ENCODE results near the gene KLF3. TPM values are rescaled to one million over a fixed set of nuclear protein-coding genes. Genes with fewer than 3 reads are reported as not detected.

Gene KLF3
- total RNA-seq, 1 experiment from 2014 or later, result 29.0 TPM

GRCh38 chr4:38661371-38661770, 2.6 kb upstream of the KLF3 start:
- H3K23me2 ChIP-seq (ENCODE audit: insufficient read length, low read depth, low read length, poor library complexity, severe bottlenecking), result peaks cover 10% of the 10 kb centered on the region
- no peak overlapping the region for H2BK12ac ChIP-seq (ENCODE audit: insufficient read length, low read depth, low read length)
- no peaks in the 10 kb centered on the region for H4K20me1 ChIP-seq (ENCODE audit: control insufficient read depth, insufficient read depth, insufficient read length)
- no peaks in the 10 kb centered on the region for H3K79me2 ChIP-seq (ENCODE audit: insufficient read depth, low read length)
- H3K18ac ChIP-seq (ENCODE audit: insufficient read length, low read depth, low read length), result no peak overlapping the region
- H3K23ac ChIP-seq (ENCODE audit: insufficient read length, low read depth, low read length), result no peak overlapping the region
- WGBS (ENCODE audit: extremely low coverage, insufficient read length, low lambda C conversion rate), result no CpG with 5 or more reads among the region's 3 CpGs
- H3K79me1 ChIP-seq (ENCODE audit: insufficient read depth, low read depth, low read length, poor library complexity, severe bottlenecking), result no peaks in the 10 kb centered on the region
- H3T11ph ChIP-seq (ENCODE audit: low read length), result no peak overlapping the region
- Mint-ChIP-seq H3K27me3 (ENCODE audit: low read depth) (peaks cover 19% of the 10 kb centered on the region), H3K4me3 (no peak overlapping the region; a peak in 3 of 5 replicates), H3K4me1 (peaks cover 20 to 21% of the 10 kb centered on the region in 2 experiments), H3K27ac (no peak overlapping the region), H3K9me3 (peaks cover 0 to 2% of the 10 kb centered on the region in 2 experiments; a peak in 1 of 5 replicates), H3K36me3 (ENCODE audit: insufficient read depth in 1 of 3, low read depth in 3 of 3) (peaks cover 3 to 6% (median 3%) of the 10 kb centered on the region in 3 experiments; a peak in 5 of 7 replicates)
- TF ChIP-seq CTCF (conservative IDR thresholded peaks at IDR 0.05), result no peak
- no peak overlapping the region for H3K4me2 ChIP-seq (ENCODE audit: insufficient read depth, insufficient read length, low read length)
- H2BK20ac ChIP-seq (ENCODE audit: low read depth, low read length, poor library complexity, severe bottlenecking), result no peak overlapping the region
- no peak overlapping the region for H2AK5ac ChIP-seq (ENCODE audit: insufficient read length, low read length)
- H3K56ac ChIP-seq (ENCODE audit: insufficient read length, low read depth, low read length), result no peak overlapping the region
- no peak overlapping the region for H2BK5ac ChIP-seq (ENCODE audit: insufficient read length, low read length)
- H3K14ac ChIP-seq (ENCODE audit: insufficient read depth, low read length), result no peak overlapping the region
- no peak overlapping the region for H4K5ac ChIP-seq (ENCODE audit: insufficient read length, low read depth, low read length)
- no peak overlapping the region for H3K4ac ChIP-seq (ENCODE audit: low read depth, low read length)
- no peak overlapping the region for H4K91ac ChIP-seq (ENCODE audit: insufficient read length, low read depth, low read length)
- H3K27me3 ChIP-seq (ENCODE audit: insufficient read depth, low read length), result peaks cover 2% of the 10 kb centered on the region; the same call in 1 of the 2 replicates
- no peak overlapping the region for H2BK15ac ChIP-seq (ENCODE audit: low read depth, low read length)
- H3K4me1 ChIP-seq (ENCODE audit: insufficient read depth, low read length), result no peaks in the 10 kb centered on the region
- no peak overlapping the region for H2AFZ ChIP-seq (ENCODE audit: low read length)
- H3K9ac ChIP-seq (ENCODE audit: extremely low read depth, insufficient read length, low read length), result no peak overlapping the region
- H2BK120ac ChIP-seq (ENCODE audit: low read depth, low read length, poor library complexity, severe bottlenecking), result no peak overlapping the region
- no peaks in the 10 kb centered on the region for H3K9me3 ChIP-seq (ENCODE audit: control insufficient read depth, low read depth, low read length)
- no peak for DNase-seq
- H4K8ac ChIP-seq (replicated peaks; ENCODE audit: insufficient read length, low read depth, low read length), result no peak overlapping the region
- H3K27ac ChIP-seq (ENCODE audit: insufficient read length, low read depth, low read length), result no peak overlapping the region
